Activated B cell treated with CpG ODN at 0.5 μM for 24 hours (primary cell): Measurements from ENCODE around the gene PELI1. TPM values are rescaled to one million over a fixed set of nuclear protein-coding genes. Genes with fewer than 3 reads are reported as not detected.

Experiments used
- ATAC-seq: fragments of 200-7000 bp; cut with Tn5 transposase; one replicate; pipeline ENCODE4 v1.10.0; 2021; ENCODE audit warnings: low read depth, mild to moderate bottlenecking, moderate library complexity
- CTCF ChIA-PET: fragments of 350-600 bp; sonication (Branson Sonifier 250); formaldehyde crosslinking; loops from one replicate; lab custom pipeline; 2021; ENCODE audit warnings: antibody characterized with exemption; lab: Charles Lee
- POLR2A ChIA-PET: fragments of 350-600 bp; sonication (Branson Sonifier 250); formaldehyde crosslinking; loops from one replicate; lab custom pipeline; 2021; ENCODE audit warnings: antibody characterized with exemption; lab: Charles Lee
- DNase-seq: peaks from one replicate; pipeline ENCODE4 v3.0.0; 2022
- H3K27ac Mint-ChIP-seq: one replicate; pipeline ENCODE4 v1.8.0; 2020; ENCODE audit warnings: mixed read lengths
- H3K27me3 Mint-ChIP-seq: one replicate; pipeline ENCODE4 v1.8.0; 2021; ENCODE audit warnings: mixed read lengths
- H3K36me3 Mint-ChIP-seq: one replicate; pipeline ENCODE4 v1.8.0; 2021; ENCODE audit warnings: low read depth, mixed read lengths
- H3K4me1 Mint-ChIP-seq: one replicate; pipeline ENCODE4 v1.8.0; 2021; ENCODE audit warnings: mixed read lengths
- H3K4me3 Mint-ChIP-seq: one replicate; pipeline ENCODE4 v1.8.0; 2020; ENCODE audit warnings: mild to moderate bottlenecking, mixed read lengths
- H3K9me3 Mint-ChIP-seq: one replicate; pipeline ENCODE4 v1.8.0; 2020; ENCODE audit warnings: mixed read lengths
- intact Hi-C: fragments of 100-400 bp; cut with micrococcal nuclease; formaldehyde crosslinking; loops from one replicate; pipeline ENCODE4 v1.15.1; 2024
- total RNA-seq: library from RNA; stranded (reverse); gene quantifications from 2 replicates; pipeline ENCODE4 v1.2.3, GENCODE V29; 2022
- TF ChIP-seq, protein P1 (sequence below): fragments of 200-600 bp; IDR thresholded peaks from one replicate; pipeline ENCODE4 v1.8.0; 2022; ENCODE audit warnings: antibody characterized with exemption, mild to moderate bottlenecking

The PELI1 gene
- total RNA-seq, 1 donor from 2014 or later, result 93.1 TPM

DNA sequence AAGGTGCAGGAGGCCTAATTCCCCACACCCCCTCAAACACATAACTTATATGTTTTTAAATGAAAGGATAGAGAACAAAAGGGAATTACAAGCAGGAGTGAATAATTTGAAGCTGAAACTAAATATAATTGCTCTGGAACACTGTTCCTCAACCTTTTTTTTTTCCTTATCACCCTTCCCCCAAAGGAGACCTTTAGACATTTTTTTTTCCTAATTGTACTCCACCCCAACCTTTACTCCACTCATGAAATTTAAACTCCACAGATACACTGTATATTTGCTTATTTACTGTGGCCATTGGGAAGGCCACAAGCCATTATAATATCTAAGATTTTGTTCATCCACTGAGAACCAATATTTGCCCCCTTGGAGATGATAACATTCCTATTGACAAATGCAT is 45.4 kb upstream of the PELI1 start:
- Mint-ChIP-seq H3K9me3 (no peaks in the 10 kb centered on the region), H3K4me1 (peaks cover 49% of the 10 kb centered on the region), H3K36me3 (no peaks in the 10 kb centered on the region), H3K27me3 (peaks cover 3% of the 10 kb centered on the region), H3K4me3 (no peak overlapping the region), H3K27ac (no peak overlapping the region)
- intact Hi-C loops, result no loop called here
- no peak for DNase-seq
- ChIA-PET POLR2A (interaction anchor here (1.2 kb wide), 1 partner anchor 10 kb away, joined by 3 read pairs; no protein-coding TSS in a partner anchor), CTCF (no interaction called here)
- TF ChIP-seq, protein P1, sequence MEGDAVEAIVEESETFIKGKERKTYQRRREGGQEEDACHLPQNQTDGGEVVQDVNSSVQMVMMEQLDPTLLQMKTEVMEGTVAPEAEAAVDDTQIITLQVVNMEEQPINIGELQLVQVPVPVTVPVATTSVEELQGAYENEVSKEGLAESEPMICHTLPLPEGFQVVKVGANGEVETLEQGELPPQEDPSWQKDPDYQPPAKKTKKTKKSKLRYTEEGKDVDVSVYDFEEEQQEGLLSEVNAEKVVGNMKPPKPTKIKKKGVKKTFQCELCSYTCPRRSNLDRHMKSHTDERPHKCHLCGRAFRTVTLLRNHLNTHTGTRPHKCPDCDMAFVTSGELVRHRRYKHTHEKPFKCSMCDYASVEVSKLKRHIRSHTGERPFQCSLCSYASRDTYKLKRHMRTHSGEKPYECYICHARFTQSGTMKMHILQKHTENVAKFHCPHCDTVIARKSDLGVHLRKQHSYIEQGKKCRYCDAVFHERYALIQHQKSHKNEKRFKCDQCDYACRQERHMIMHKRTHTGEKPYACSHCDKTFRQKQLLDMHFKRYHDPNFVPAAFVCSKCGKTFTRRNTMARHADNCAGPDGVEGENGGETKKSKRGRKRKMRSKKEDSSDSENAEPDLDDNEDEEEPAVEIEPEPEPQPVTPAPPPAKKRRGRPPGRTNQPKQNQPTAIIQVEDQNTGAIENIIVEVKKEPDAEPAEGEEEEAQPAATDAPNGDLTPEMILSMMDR, result no peak
- ATAC-seq, result no peak

DNA sequence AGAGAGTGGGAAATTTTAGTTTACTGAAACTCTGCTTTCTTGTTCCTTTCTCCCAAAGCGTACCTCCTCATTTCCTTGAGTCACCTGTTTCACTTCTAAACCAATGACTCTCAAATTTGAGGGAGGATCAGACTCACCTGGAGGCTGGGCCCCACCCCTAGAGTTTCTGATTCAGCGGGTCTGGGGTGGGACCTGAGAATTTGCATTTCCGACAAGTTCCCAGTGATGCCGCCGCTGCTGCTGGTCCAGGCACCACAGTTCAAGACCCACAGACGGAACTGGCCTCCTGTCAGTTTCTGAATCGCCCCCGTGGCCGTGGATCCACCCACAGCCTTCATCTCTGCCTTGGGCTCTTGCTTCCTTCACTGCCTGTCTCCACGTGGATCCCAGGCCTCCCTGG is 44.9 kb upstream of the PELI1 start:
- Mint-ChIP-seq H3K27ac (no peak overlapping the region), H3K9me3 (no peaks in the 10 kb centered on the region), H3K36me3 (no peaks in the 10 kb centered on the region), H3K4me1 (peaks cover 49% of the 10 kb centered on the region), H3K4me3 (no peak overlapping the region), H3K27me3 (peaks cover 3% of the 10 kb centered on the region)
- intact Hi-C loops, result no loop called here
- DNase-seq (no peak), ATAC-seq (no peak)
- ChIA-PET POLR2A (interaction anchor here (1.2 kb wide), 1 partner anchor 9 kb away, joined by 3 read pairs; no protein-coding TSS in a partner anchor), CTCF (no interaction called here)
- TF ChIP-seq, protein P1, result no peak

DNA sequence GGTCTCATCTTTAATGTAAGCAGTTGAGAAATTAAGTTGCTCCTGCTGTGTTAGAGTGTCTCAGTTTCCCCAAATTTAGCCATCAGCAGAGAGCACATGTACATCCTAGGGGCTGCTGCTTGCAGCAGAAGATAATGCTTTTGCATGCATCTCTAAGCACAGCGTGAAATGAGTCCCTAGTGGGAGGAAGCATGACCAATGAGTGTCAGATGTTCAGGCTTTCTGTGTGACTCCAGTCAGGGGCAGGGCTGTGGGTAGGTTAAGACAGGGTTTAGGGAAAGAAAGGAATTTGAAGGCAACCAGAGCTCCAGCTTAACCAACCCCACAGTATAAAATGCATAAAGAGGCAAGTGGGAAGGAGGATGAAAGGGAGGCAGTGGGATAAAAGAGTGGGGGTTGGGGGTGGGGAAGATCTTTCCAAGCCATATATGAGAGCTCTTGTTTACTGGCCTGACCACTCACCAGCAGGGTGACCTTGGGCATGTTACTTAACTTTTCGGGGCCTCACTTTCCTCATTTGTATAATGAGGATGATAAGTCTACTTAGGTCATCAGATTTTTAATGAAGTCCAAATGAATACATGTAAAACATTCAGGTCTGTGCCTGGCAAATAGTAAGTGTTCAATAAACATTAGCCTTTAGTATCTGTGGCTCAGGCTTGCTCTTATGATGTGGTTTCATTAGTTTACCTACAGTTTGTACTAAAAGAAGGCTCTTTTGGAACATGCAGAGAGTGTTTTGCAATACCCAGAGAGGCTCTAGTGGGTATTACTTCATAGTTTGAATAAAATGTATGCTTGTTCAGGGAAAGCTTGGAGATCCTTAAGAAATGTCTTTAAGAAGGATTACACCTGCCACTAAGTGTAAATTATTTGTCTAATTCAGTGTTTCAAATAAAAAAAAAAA is 42.7 kb upstream of the PELI1 start:
- POLR2A ChIA-PET, result no interaction called here
- TF ChIP-seq, protein P1, result no peak
- Mint-ChIP-seq H3K36me3 (no peaks in the 10 kb centered on the region), H3K9me3 (no peaks in the 10 kb centered on the region), H3K27me3 (peaks cover 3% of the 10 kb centered on the region), H3K4me1 (peaks cover 33% of the 10 kb centered on the region), H3K4me3 (no peak overlapping the region), H3K27ac (peak overlapping the region; percentile 8)
- no peak for DNase-seq
- peak; percentile 74 for ATAC-seq
- CTCF ChIA-PET, result no interaction called here
- intact Hi-C loops, result no loop called here

DNA sequence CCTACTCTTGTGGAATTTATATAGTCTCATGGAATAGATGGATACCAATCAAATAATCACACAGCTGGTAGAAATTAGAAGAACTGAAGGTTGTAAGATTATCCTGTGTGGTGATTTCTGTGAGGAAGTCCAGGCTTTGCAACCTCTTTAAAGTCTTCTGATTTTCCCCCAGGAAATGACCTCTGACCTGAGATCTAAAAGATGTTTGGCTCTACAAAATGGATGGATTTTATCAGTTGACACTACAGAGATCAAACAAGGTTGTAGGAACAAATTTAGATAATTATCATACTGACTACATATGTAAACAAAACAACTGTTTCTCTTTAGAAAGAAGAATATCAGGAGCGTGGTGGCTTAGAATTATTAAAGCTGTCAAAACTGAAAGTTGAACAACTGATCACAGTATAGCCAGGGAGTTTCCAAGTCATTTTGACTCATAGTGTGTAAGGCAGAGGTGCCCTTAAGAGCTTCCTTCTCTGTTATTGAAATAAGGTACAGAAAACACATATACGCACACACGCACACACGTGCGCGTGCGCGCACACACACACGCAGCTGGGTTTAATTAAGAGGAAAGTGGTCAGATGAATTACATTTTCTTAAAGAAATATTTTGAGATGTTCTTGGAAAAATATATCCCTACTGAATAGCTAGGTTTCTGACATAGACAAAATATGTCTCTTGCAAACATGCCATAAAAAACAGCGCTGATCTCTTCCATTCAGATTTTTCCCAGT is 35.5 kb upstream of the PELI1 start:
- TF ChIP-seq, protein P1, result no peak
- DNase-seq, result no peak
- Mint-ChIP-seq H3K4me3 (no peak overlapping the region), H3K9me3 (no peaks in the 10 kb centered on the region), H3K27ac (peak overlapping the region; percentile 62), H3K4me1 (peaks cover 9% of the 10 kb centered on the region), H3K27me3 (no peaks in the 10 kb centered on the region), H3K36me3 (no peaks in the 10 kb centered on the region)
- POLR2A ChIA-PET, result interaction anchor here (0.6 to 1.7 kb wide), 13 partner anchors 9 to 1048 kb away, joined by 3 to 8 read pairs (median 4); partner anchors contain the start of gene ACTR2
- peak; percentile 81 for ATAC-seq
- CTCF ChIA-PET, result interaction anchor here (1.3 kb wide), 1 partner anchor 148 kb away, joined by 5 read pairs; no protein-coding TSS in a partner anchor
- intact Hi-C loops, result loop anchor here (2.0 to 5.0 kb wide), 2 partner anchors 33 to 35 kb away; partner anchors contain the start of gene PELI1
